ENCODE data around the gene IGF2. TPM values are rescaled to one million over a fixed set of nuclear protein-coding genes. Genes with fewer than 3 reads are reported as not detected.

The IGF2 gene
- total RNA-seq, 1 donor from 2014 or later, result 11.7 TPM

- no peak overlapping the region for H3K4me3 ChIP-seq (ENCODE audit: low read depth, low read length)
- TF ChIP-seq, protein P1, sequence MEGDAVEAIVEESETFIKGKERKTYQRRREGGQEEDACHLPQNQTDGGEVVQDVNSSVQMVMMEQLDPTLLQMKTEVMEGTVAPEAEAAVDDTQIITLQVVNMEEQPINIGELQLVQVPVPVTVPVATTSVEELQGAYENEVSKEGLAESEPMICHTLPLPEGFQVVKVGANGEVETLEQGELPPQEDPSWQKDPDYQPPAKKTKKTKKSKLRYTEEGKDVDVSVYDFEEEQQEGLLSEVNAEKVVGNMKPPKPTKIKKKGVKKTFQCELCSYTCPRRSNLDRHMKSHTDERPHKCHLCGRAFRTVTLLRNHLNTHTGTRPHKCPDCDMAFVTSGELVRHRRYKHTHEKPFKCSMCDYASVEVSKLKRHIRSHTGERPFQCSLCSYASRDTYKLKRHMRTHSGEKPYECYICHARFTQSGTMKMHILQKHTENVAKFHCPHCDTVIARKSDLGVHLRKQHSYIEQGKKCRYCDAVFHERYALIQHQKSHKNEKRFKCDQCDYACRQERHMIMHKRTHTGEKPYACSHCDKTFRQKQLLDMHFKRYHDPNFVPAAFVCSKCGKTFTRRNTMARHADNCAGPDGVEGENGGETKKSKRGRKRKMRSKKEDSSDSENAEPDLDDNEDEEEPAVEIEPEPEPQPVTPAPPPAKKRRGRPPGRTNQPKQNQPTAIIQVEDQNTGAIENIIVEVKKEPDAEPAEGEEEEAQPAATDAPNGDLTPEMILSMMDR (conservative IDR thresholded peaks at IDR 0.05; ENCODE audit: low read depth, low read length), result no peak
- no peak for DNase-seq (ENCODE audit: low read depth)
These were observed 49.5 kb downstream of the IGF2 start for GRCh38 chr11:2089536-2090165.

- TF ChIP-seq, protein P1 (conservative IDR thresholded peaks at IDR 0.05; ENCODE audit: low read depth, low read length), result no peak
- no peak overlapping the region for H3K4me3 ChIP-seq (ENCODE audit: low read depth, low read length)
- no peak for DNase-seq (ENCODE audit: low read depth)
These were observed 50.2 kb downstream of the IGF2 start for GRCh38 chr11:2088746-2089535.

GRCh38 chr11:2088284-2088683, 50.9 kb downstream of the IGF2 start:
- no peak for DNase-seq (ENCODE audit: low read depth)
- no peak overlapping the region for H3K4me3 ChIP-seq (ENCODE audit: low read depth, low read length)
- TF ChIP-seq, protein P1 (conservative IDR thresholded peaks at IDR 0.05; ENCODE audit: low read depth, low read length), result no peak

DNA sequence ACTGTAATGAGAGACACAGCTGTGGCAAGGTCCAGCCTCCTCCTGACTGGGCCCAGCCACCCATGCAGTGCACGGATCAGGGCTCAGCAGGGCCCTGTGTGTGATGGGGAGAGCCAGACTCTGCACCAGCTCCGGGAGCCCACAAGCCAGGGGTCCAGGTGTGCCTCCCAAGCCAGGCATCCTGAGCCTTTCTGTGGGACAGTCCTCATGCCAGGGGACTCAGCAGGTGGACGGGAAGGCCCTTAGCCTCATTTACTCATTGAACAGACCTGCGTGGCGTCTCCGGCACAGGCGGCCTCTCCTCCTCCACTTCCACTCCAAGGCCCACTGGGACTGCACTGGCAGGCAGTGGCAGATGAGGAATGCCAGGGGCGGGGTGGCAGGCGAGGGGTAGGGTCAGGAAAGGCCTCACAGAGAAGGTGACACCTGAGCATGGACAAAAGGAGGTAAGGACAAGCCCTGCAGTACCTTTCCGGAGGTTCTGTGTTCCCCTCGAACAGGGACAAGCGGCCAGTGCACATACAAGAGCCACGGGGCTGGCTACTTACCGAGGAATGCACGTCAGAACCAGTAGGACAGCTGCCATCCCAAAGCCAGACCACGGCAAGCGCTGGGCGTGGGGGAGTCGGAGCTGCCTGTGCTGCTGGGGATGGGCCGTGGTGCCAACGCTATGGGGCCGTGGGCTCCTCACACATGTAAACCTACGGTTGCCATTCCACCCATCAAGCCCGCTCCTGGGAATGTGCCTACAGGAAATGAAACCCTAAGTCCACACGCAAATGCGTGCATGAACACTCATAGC, 52.7 kb downstream of the IGF2 start:
- TF ChIP-seq, protein P1 (conservative IDR thresholded peaks at IDR 0.05; ENCODE audit: low read depth, low read length), result no peak
- no peak for DNase-seq (ENCODE audit: low read depth)
- H3K4me3 ChIP-seq (ENCODE audit: low read depth, low read length), result no peak overlapping the region

- no peak for DNase-seq (ENCODE audit: low read depth)
- TF ChIP-seq, protein P1 (conservative IDR thresholded peaks at IDR 0.05; ENCODE audit: low read depth, low read length), result no peak
These were observed 53.7 kb downstream of the IGF2 start for GRCh38 chr11:2085251-2086066.

DNA sequence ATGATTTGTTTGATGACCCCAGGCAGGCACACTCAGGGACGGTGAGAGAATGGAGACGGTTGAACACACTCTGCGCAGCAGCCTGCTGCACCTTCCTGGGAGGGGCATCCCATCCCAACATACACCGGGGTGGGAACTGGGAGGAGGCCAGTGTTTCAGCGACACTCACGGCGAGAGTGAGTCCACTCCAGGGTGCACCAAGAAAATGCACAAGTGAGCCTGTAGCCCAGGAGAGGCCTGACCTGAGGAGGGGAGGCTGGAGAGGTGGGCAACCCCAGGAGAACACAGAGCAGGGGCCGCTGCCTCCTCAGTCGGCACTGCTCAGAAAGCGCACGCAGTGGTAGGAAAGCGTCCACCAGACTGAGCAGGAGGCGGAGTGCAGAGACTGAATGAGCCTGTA, 54.5 kb downstream of the IGF2 start:
- TF ChIP-seq, protein P1 (conservative IDR thresholded peaks at IDR 0.05; ENCODE audit: low read depth, low read length), result no peak
- no peak overlapping the region for H3K4me3 ChIP-seq (ENCODE audit: low read depth, low read length)
- no peak for DNase-seq (ENCODE audit: low read depth)

More at GRCh38 chr11:2085251-2086066, 53.7 kb downstream of the IGF2 start:
- H3K4me3 ChIP-seq (ENCODE audit: low read depth, low read length), result no peak overlapping the region
